Measurements from ENCODE around the gene ADGRG3.

The ADGRG3 gene

DNA sequence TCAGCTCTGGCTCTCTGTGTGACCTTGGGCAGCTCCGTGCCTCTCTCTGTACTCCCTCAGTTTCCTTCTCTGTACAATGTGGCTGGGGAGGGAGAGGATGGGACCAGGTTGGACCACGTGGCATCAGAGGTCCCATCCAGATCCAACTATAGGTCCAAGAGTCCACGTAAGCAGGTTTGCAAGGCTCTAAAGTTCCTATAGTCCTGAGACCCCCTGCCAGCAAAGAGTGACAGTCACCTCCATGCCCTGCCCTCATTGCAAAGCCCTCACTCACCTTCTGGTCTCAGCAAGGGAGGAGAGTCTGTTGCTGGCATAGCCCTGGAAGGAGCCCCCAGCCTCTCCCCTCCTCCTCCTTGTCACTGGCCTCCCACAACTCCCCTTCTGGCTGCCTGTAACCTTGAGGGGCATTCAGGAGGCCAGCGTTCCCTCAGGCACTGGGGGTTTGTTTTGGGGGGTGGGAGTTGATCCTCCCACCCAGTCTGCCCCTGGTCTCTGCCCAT, 20.4 kb downstream of the ADGRG3 start:
- TF ChIP-seq, protein P1, sequence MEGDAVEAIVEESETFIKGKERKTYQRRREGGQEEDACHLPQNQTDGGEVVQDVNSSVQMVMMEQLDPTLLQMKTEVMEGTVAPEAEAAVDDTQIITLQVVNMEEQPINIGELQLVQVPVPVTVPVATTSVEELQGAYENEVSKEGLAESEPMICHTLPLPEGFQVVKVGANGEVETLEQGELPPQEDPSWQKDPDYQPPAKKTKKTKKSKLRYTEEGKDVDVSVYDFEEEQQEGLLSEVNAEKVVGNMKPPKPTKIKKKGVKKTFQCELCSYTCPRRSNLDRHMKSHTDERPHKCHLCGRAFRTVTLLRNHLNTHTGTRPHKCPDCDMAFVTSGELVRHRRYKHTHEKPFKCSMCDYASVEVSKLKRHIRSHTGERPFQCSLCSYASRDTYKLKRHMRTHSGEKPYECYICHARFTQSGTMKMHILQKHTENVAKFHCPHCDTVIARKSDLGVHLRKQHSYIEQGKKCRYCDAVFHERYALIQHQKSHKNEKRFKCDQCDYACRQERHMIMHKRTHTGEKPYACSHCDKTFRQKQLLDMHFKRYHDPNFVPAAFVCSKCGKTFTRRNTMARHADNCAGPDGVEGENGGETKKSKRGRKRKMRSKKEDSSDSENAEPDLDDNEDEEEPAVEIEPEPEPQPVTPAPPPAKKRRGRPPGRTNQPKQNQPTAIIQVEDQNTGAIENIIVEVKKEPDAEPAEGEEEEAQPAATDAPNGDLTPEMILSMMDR (IDR thresholded peaks at IDR 0.05; ENCODE audit: low read depth, low read length): no peak
- no peak for DNase-seq (ENCODE audit: low read depth in 2 of 2)
- no peak overlapping the region for H3K4me3 ChIP-seq (replicated peaks in 1 of 2; ENCODE audit: low read depth in 2 of 2, low read length in 2 of 2)

DNA sequence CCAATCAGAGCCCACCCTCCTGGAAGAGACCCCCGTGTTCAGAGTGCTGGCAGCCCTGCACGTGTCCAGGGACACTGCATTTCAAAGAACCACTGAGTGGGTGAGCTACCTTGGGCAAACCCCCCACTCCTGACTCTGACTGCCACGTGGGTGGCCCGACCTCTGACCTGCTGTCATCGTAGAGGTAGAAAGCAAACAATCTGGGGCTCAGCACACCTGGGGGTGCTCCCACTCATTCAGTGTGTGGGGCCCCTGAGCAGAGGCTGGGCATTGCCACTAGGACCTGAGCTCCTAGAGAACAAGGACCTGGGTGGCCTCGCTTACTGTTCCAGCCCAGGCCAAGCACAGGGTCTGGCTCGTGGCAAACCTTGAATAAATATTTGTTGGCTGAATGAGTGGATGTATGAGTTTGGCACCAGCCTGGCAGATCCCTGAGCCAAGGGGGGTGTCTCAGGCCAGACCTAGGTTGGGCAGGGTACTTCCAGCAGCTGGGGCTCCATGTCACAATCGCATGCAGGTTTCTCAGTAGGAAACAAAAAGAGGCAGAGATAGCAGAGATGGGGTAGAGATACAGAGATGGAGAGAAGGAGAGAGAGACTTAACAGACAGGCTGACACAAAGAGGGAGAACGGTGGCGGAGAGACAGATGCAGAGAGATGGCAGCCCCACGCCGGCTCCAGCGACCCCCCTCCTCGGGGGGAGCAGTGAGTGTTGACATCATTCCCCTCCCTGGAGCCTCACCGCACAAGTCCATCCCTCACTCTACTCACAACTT, 21.1 kb downstream of the ADGRG3 start:
- TF ChIP-seq, protein P1 (IDR thresholded peaks at IDR 0.05; ENCODE audit: low read depth, low read length): no peak
- H3K4me3 ChIP-seq (replicated peaks in 1 of 2; ENCODE audit: low read depth in 2 of 2, low read length in 2 of 2): no peak overlapping the region
- DNase-seq (ENCODE audit: low read depth in 2 of 2): no peak

DNA sequence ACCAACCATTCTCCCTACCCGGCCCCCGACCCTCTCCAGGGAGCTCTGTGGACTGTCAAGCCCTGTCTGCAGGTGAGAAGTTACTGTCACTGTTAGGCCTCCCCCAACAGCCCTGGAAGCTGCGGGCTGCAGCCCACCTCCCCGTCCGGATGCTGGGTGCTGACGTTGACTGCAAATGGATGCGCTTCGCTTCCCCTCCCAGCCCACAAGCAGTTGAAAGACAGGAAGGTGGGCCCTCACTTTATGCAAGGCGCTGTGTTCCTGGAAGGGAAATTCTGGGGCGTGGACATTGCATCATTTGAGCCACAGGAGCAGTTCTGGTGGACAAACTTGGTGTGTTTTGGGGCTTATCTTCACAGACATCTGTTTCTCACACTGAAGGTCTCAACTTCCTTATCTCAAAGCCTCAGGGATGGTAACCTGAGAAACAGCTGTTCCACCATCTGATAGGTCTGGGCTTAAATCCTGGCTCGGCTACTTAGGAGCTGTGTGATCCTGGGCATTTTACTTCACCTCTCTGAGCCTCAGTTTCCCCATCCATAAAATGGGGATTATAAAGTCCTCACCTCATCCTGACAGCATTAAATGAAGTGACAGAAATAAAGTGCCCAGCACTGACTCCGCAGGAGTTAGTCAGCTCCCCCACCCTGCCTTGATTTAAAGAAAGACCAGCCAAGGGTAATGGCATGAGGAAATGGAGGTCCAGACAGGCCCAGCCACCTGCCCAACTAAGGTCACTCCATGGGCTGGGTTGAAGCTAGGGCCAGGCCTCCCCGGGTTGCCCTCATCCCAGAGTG, 21.9 kb downstream of the ADGRG3 start:
- DNase-seq (ENCODE audit: low read depth in 2 of 2): no peak
- TF ChIP-seq, protein P1 (IDR thresholded peaks at IDR 0.05; ENCODE audit: low read depth, low read length): no peak
- no peak overlapping the region for H3K4me3 ChIP-seq (replicated peaks in 1 of 2; ENCODE audit: low read depth in 2 of 2, low read length in 2 of 2)

DNA sequence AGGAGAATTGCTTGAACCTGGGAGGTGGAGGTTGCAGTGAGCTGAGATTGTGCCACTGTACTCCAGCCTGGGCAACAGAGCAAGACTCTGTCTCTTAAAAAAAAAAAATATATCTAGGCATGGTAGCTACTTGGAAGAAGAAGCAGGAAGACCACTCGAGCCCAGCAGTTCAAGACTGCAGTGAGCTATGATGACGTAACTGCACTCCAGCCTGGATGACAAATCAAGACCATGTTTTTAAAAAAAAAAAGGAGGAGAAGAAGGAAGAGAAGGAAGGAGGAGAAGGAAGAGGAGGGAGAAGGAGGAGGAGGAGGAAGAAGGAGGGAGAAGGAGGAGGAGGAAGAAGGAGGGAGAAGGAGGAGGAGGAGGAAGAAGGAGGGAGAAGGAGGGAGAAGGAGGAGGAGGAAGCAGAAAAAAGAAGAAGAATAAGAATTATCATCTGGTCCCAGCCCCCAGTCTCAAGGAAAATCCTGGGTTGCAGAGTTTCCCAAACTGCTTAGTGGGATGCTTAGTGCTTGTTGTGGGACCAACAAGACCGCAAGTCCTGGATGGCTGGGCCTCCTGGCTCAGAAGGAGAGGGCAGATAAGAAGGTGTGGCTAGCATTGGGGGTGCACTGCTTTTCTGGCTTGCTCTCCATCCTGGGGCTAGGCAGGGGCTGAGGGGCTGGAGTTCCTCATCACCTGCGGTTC, 22.8 kb downstream of the ADGRG3 start:
- TF ChIP-seq, protein P1 (IDR thresholded peaks at IDR 0.05; ENCODE audit: low read depth, low read length): no peak
- H3K4me3 ChIP-seq (replicated peaks in 1 of 2; ENCODE audit: low read depth in 2 of 2, low read length in 2 of 2): no peak overlapping the region
- no peak for DNase-seq (ENCODE audit: low read depth in 2 of 2)

DNA sequence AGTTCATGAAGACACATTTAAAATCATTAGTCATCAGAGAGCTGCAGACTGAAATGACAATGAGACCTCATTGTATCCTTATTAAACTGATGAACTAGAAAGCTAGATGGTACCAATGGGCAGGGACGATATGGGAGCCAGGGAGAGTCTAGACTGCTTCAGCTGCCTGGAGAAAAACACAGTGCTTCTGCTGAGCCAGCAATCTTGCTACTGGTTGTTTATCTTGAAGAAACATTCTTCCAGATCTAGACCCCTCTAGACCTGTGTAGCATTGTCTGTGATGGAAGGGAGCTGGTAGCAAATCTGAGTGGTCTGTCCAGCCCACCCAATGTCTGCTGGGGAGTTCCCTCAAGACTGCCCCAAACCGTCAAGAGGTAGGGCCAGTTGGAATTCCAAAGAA, 24.5 kb downstream of the ADGRG3 start:
- TF ChIP-seq, protein P1 (IDR thresholded peaks at IDR 0.05; ENCODE audit: low read depth, low read length): no peak
- DNase-seq (ENCODE audit: low read depth in 2 of 2): no peak
- H3K4me3 ChIP-seq (replicated peaks in 1 of 2; ENCODE audit: low read depth in 2 of 2, low read length in 2 of 2): no peak overlapping the region

DNA sequence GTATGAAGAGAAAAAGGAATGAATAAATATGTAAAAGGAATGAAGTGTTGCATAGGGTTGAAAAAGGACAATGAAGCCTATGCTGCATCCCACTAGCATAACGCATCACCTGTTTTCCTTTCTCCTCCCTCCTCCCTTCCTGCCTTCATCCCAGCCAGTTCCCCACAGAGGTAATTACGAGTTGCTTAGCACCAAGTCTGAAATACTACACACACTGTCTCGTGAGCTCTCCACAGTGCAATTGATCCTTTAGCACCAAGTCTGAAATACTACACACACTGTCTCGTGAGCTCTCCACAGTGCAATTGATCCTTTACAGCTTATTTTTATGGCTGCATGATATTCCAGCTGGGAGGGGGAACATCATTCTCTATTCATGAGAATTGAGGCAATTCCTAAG, 25.4 kb downstream of the ADGRG3 start:
- TF ChIP-seq, protein P1 (IDR thresholded peaks at IDR 0.05; ENCODE audit: low read depth, low read length): no peak
- H3K4me3 ChIP-seq (replicated peaks in 1 of 2; ENCODE audit: low read depth in 2 of 2, low read length in 2 of 2): no peak overlapping the region
- DNase-seq (ENCODE audit: low read depth in 2 of 2): no peak
